Sciatic nerve (tissue), 2 donors: ENCODE results near the gene TSPAN13. TPM values are rescaled to one million over a fixed set of nuclear protein-coding genes. Genes with fewer than 3 reads are reported as not detected.

Experiments
- ATAC-seq: fragments of 200-7000 bp; cut with Tn5 transposase; one replicate; pipeline ENCODE4 v1.9.1; 2020; ENCODE audit warnings: mild to moderate bottlenecking, moderate library complexity
- DNase-seq: peaks from one replicate; pipeline ENCODE4 v3.0.0-alpha.2; 2020; ENCODE audit warnings: low spot score
- intact Hi-C: fragments of 100-400 bp; cut with DNase I; formaldehyde crosslinking; loops from one replicate; pipeline ENCODE4 v1.14.2; 2022
- total RNA-seq: library from RNA; stranded (reverse); fragmentation: NEBNext Ultra II Directional; extraction: Animal tissue kit (Norgen Biotek cat#: 25700); gene quantifications from one replicate; pipeline ENCODE4 v1.2.1, GENCODE V29; 2021
- donor health status: DM: no; HTN: no; CAD: no.
- donor health status: DM: no; HTN: no; CAD: no.

Gene TSPAN13
- total RNA-seq = 30.7 TPM

DNA sequence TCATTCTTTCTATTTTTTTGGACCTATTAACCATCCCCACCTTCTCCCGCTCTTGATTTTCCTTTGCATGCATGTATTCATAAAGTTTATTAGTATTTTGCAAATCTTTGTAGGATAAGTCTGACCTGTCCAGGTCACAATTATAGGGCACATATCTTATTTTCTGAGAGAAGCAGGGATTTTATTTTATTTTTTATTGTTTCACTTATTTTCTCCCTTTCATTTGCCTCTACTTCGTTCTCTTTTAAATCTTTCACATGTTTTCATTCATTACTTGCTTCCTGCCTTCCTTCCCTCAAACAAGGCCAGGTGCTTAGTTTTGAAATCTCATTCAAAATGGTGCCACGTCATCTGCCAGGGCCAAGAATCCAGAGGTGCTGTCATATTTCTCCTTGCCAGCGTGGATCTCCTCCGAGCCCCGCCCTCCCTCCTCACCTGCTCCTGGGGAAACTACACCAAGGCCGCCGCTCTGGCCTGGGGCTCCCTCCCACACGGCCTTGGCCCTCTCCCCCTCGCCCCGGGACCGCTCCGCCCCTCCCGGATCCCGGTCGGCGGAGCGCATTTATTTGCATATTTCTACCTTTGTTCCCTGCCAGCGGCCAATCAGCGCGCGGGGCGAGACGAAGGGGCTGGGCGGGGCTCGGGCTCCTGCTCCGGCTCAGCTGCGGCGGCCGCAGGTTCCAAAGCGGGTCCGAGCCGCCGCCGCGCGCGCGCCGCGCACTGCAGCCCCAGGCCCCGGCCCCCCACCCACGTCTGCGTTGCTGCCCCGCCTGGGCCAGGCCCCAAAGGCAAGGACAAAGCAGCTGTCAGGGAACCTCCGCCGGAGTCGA, at the start of gene TSPAN13:
Gene TSPAN13 (plus strand): TSS at position 654 of the 830 bp plus-strand sequence. CDS start 213 bp downstream, outside the sequence.
- DNase-seq = peak; percentile 68
- intact Hi-C loops = no loop called here
- peak; percentile 62 for ATAC-seq

DNA sequence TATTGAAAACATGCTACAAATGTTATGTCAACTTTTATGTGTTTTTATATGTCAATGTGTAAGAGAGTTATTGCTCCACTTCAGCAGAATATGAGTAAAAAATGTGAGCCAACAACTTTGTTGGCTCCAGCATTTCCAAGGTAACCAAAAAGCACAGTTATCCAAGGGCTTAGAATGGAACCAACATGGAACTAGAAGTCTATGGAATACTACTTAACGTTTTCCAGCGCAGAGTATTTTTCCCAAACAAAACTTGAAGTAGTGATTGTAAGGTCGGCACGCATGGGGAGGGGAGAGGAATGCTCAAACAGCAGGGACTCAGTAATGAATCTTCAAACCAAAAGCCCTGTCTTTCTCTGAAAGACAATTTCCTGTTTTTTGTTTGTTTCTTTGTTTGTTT, 45.0 kb upstream of the TSPAN13 start:
- DNase-seq (no peak), ATAC-seq (no peak)
- intact Hi-C loops = no loop called here

GRCh38 chr7:16708980-16709379, 44.6 kb upstream of the TSPAN13 start:
- ATAC-seq (no peak), DNase-seq (no peak)
- intact Hi-C loops = no loop called here

- DNase-seq = no peak
- no peak for ATAC-seq
- intact Hi-C loops = no loop called here
These were observed 42.9 kb upstream of the TSPAN13 start for GRCh38 chr7:16710651-16711050.

DNA sequence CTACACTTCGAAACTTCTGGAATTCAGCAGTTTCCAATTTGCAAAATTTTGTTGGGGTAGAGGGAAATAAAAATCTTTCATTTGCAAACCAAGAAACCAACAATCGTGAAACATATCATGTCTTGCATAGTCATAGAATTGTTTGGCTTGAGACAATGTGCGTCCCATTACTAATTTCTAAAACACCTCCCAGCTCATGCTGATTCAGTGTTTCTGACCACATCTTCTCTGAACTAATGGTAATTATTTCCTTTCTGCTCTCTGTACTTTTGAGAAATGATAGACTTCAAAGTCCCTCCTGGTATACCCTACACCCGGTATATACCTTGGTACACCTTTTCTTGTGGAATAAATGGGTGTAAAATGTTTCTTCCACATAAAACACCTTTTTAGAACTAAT, 41.8 kb upstream of the TSPAN13 start:
- DNase-seq (no peak), ATAC-seq (no peak)
- intact Hi-C loops = no loop called here

- intact Hi-C loops = no loop called here
- DNase-seq (no peak), ATAC-seq (no peak)
These were observed 40.6 kb upstream of the TSPAN13 start for GRCh38 chr7:16712916-16713315.

- no peak for ATAC-seq
These were observed 37.6 kb upstream of the TSPAN13 start for GRCh38 chr7:16715928-16716327.

DNA sequence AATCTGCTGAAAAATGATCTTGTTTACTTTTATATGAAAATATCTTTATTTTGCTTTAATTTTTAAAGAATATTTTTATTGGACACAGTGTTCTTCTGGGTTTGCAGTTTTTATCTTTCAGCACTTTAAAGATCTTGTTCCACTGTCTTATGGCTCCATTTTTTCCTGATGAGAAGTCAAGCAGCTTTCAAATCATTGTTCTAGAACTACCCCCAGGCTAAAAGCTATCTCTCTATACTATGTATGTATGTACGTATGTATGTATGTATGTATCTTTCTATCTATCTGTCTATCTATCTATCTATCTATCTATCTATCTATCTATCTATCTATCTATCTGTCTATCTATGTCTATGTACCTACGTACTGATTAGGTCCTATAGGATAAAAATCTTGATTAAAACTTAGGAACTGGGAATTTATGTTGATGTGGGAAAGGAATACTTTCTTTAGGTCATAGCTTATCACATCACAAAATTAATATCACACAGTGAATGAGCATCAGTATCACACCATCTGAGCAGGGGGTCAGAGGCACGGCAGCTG, 35.4 kb upstream of the TSPAN13 start:
- ATAC-seq (no peak), DNase-seq (no peak)
- intact Hi-C loops = no loop called here

More at GRCh38 chr7:16715928-16716327, 37.6 kb upstream of the TSPAN13 start:
- no peak for DNase-seq
- intact Hi-C loops = no loop called here

GRCh38 chr7:16719699-16720098, 33.9 kb upstream of the TSPAN13 start:
- no peak for DNase-seq
- intact Hi-C loops = no loop called here
- ATAC-seq = no peak

GRCh38 chr7:16721541-16721940, 32.0 kb upstream of the TSPAN13 start:
- intact Hi-C loops = no loop called here

DNA sequence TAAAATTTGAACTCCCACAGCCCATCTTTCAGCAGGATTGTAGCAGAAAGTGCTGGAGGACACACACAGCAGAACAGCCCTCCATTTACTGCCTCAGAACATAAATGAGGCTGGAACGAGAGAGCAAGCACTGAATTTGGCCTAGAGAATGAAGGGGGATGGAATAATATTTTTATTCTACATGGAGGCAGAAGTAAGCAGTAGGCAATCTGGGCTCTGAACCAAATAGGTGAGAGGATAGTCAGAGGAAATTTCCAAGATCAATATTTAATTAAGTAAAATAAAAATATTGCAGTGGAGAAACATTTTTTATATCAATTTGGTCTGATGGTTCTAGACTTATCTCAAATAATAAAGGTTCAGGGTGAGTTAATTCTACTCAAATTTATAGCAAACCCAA, 29.2 kb upstream of the TSPAN13 start:
- ATAC-seq (no peak), DNase-seq (no peak)
- intact Hi-C loops = no loop called here

More at GRCh38 chr7:16721541-16721940, 32.0 kb upstream of the TSPAN13 start:
- ATAC-seq (no peak), DNase-seq (no peak)

- DNase-seq (no peak), ATAC-seq (no peak)
- intact Hi-C loops = no loop called here
These were observed 27.4 kb upstream of the TSPAN13 start for GRCh38 chr7:16726189-16726588.

GRCh38 chr7:16727736-16728135, 25.8 kb upstream of the TSPAN13 start:
- intact Hi-C loops = no loop called here
- ATAC-seq = no peak
- DNase-seq = no peak

DNA sequence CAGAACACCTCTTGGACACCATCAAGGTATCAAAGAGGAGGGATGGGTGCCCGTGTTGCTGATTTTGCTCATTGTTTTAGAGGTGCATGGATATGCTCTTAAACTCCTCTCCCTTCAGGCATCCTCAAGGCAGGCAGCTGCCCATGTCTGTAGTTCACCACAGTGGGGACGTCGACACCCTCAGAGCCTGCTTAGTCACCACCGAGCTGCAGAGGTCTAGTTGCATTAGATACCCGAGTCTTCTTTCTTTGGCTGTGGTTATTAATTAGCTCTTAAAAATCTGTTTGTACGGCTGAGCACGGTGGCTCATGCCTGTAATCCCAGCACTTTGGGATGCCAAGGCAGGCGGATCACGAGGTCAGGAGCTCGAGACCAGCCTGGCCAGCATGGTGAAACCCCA, 24.7 kb upstream of the TSPAN13 start:
- DNase-seq = no peak
- ATAC-seq = no peak
- intact Hi-C loops = no loop called here

GRCh38 chr7:16729541-16729940, 24.0 kb upstream of the TSPAN13 start:
- no peak for ATAC-seq
- intact Hi-C loops = no loop called here
- no peak for DNase-seq

DNA sequence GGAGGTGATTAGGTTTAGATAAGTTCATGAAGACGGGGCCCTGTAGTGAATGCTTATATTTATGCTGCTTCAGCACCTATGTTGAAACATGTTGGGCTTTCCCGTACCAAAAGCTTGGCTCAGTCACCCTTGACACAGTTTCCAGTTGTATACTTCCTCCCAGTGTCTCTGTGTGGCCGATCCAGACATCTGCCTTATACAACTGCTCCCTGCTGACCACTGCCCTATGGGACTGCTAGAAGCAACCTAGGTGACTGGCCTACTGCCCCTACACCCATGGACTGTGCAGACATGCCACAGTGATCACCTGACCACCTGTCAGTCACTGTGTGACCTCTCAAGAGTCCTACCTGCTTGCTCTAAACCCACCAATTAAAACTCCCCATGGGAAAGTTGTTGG, 22.6 kb upstream of the TSPAN13 start:
- intact Hi-C loops = no loop called here
- ATAC-seq = peak; percentile 49
- no peak for DNase-seq

- intact Hi-C loops = no loop called here
- DNase-seq = no peak
- ATAC-seq = no peak
These were observed 20.7 kb upstream of the TSPAN13 start for GRCh38 chr7:16732828-16733227.

- intact Hi-C loops = no loop called here
- no peak for ATAC-seq
- DNase-seq = no peak
These were observed 19.3 kb upstream of the TSPAN13 start for GRCh38 chr7:16734148-16734726.

- DNase-seq = no peak
- no peak for ATAC-seq
- intact Hi-C loops = no loop called here
These were observed 18.5 kb upstream of the TSPAN13 start for GRCh38 chr7:16735020-16735419.

DNA sequence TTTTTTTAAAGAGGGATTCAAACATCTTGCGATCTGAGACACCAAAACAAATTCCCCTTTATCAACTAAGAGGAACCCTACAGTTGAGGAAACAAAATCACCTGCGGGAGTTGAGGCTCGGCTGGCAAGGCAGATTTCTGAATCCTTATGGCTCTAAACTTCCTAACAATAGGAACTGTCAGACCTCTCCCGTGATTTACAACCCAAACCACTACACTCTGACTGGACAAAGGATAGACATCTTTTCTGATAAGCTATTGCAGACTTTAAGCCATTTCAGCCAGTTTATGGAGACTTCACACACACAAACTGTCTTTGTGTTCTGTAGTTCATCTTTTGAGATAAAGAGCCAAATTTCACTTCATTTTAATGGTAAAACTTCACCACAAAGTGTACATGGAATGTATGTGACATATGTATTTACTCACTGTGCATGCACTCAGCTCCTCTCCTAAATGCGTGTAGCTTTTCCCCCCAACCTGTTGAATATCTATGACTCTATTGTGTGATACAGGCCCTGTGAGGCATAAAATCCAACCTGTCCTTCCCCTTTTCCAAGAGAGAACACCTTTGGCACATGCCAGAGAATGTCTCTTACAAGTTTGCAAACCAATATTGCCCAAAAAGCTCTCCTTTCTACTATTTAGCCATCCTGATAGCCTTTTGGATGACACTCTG, 15.4 kb upstream of the TSPAN13 start:
- no peak for ATAC-seq
- no peak for DNase-seq
- intact Hi-C loops = no loop called here
